Occipital lobe (tissue), 2 donors: Measurements from ENCODE around the gene CALM3. TPM values are rescaled to one million over a fixed set of nuclear protein-coding genes. Genes with fewer than 3 reads are reported as not detected.
A peak's percentile ranks its signal among the peaks of the same experiment; 100 is the strongest.
"Not testable (repeated sequence)": the region's sequence is repeated elsewhere in the genome, so short reads cannot be mapped to it uniquely, and the experiment has no call there.

Experiments used
- DNase-seq: peaks from one replicate; lab custom pipeline; 2025; lab: John Stamatoyannopoulos, UW
- total RNA-seq: library from RNA; depleted of rRNA; stranded (reverse); fragments of >200 nt; gene quantifications from one replicate; pipeline ENCODE4 v1.2.3, GENCODE V29; 2014

Gene CALM3
- total RNA-seq, 1 donor from 2014 or later = 224 TPM

- peak; percentile 74 for DNase-seq
Measured at GRCh38 chr19:46614114-46614722, 13.1 kb downstream of the CALM3 start.

- no peak for DNase-seq
Measured at GRCh38 chr19:46615966-46616365, 14.8 kb downstream of the CALM3 start.

GRCh38 chr19:46616631-46617322, 15.6 kb downstream of the CALM3 start:
- no peak for DNase-seq

GRCh38 chr19:46617601-46618000, 16.5 kb downstream of the CALM3 start:
- DNase-seq = no peak

- DNase-seq = no peak
Measured at GRCh38 chr19:46618670-46619231, 17.6 kb downstream of the CALM3 start.

GRCh38 chr19:46620267-46620666, 19.1 kb downstream of the CALM3 start:
- DNase-seq = no peak

- DNase-seq = no peak
Measured at GRCh38 chr19:46620716-46621115, 19.6 kb downstream of the CALM3 start.

- no peak for DNase-seq
Measured at GRCh38 chr19:46621191-46622117, 20.3 kb downstream of the CALM3 start.

GRCh38 chr19:46622118-46622446, 21.0 kb downstream of the CALM3 start:
- no peak for DNase-seq

GRCh38 chr19:46623915-46624502, 22.9 kb downstream of the CALM3 start:
- no peak for DNase-seq

GRCh38 chr19:46624958-46625661, 24.0 kb downstream of the CALM3 start, which contains the start of gene PTGIR:
Gene PTGIR, minus strand, starts transcription at chr19:46625089. Its CDS starts 864 bp downstream, at chr19:46624225.
- no peak for DNase-seq

- DNase-seq = no peak
Measured at GRCh38 chr19:46625731-46626130, 24.6 kb downstream of the CALM3 start.

GRCh38 chr19:46626446-46626845, 25.3 kb downstream of the CALM3 start:
- no peak for DNase-seq

GRCh38 chr19:46628970-46629369, 27.8 kb downstream of the CALM3 start:
- not testable (repeated sequence) for DNase-seq

GRCh38 chr19:46629546-46630025, 28.5 kb downstream of the CALM3 start:
- no peak for DNase-seq

- DNase-seq = no peak
Measured at GRCh38 chr19:46630586-46631205, 29.6 kb downstream of the CALM3 start.

- no peak for DNase-seq
Measured at GRCh38 chr19:46631481-46631880, 30.4 kb downstream of the CALM3 start.

- DNase-seq = no peak
Measured at GRCh38 chr19:46633130-46633529, 32.0 kb downstream of the CALM3 start.

- DNase-seq = peak; percentile 71
Measured at GRCh38 chr19:46634045-46634655, 33.0 kb downstream of the CALM3 start.
